Thyroid gland (tissue), 4 donors: ENCODE results near the gene ADCY3.

Experiments
- CTCF ChIP-seq, 6 experiments: fragments of 200-600 bp in 3 of 6; fragments of 450-650 bp in 3 of 6; sonication (generic) in 3 of 6; IDR thresholded peaks; one replicate each; pipeline ENCODE4 v1.5.1; 2016 to 2019; ENCODE audit warnings: antibody characterized with exemption in 6 of 6, mild to moderate bottlenecking in 2 of 6, inconsistent platforms in 1 of 6, moderate library complexity in 1 of 6
- POLR2A ChIP-seq, 2 donors: fragments of 450-650 bp; IDR thresholded peaks; one replicate each; pipeline ENCODE4 v1.6.1; 2017; ENCODE audit warnings: antibody characterized with exemption in 2 of 2, mild to moderate bottlenecking in 2 of 2, moderate library complexity in 1 of 2

- TF ChIP-seq CTCF (IDR thresholded peaks at IDR 0.05), result no peak
- TF ChIP-seq POLR2A (IDR thresholded peaks at IDR 0.05), result no peak
Measured at GRCh38 chr2:24842081-24843050, 77.7 kb downstream of the ADCY3 start.
